GM12878 (cell line): Measurements from ENCODE around the gene KCNQ1. TPM values are rescaled to one million over a fixed set of nuclear protein-coding genes. Genes with fewer than 3 reads are reported as not detected.

Experiments used
- ATAC-seq: fragments of 200-7000 bp; cut with Tn5 transposase; 3 replicates; pipeline ENCODE4 v1.9.1; 2020; ENCODE audit warnings: mild to moderate bottlenecking, moderate library complexity
- BruUV-seq: library from RNA; stranded (reverse); fragments of 400-500 nt; replicated peaks from 2 replicates; lab custom pipeline; 2021; lab: Mats Ljungman, UMichigan
- CTCF ChIA-PET: fragments of 300-600 bp; sonication (Branson Sonifier 250); formaldehyde crosslinking; extraction: SDS; loops from one replicate; lab custom pipeline; 2021; ENCODE audit warnings: inconsistent platforms; lab: Yijun Ruan, JAX
- POLR2A ChIA-PET: fragments of 350-600 bp; formaldehyde crosslinking; extraction: SDS; loops from one replicate; lab custom pipeline; 2021; ENCODE audit warnings: inconsistent platforms; lab: Charles Lee
- RAD21 ChIA-PET: fragments of 300-600 bp; sonication (Branson Sonifier 250); formaldehyde crosslinking; loops from one replicate; lab custom pipeline; 2023; ENCODE audit warnings: antibody characterized with exemption; ENCODE audit not compliant: unreplicated experiment; lab: Charles Lee
- SMC1A ChIA-PET: fragments of 300-600 bp; sonication (Branson Sonifier 250); formaldehyde crosslinking; loops from one replicate; lab custom pipeline; 2023; ENCODE audit not compliant: unreplicated experiment, uncharacterized antibody; lab: Charles Lee
- DNase-seq: peaks from one replicate; pipeline ENCODE4 v3.0.0-alpha.2; 2011; ENCODE audit warnings: low read depth, low spot score
- FAIRE-seq: peaks from 3 replicates; lab custom pipeline; 2011; peaks lifted over from hg19 to GRCh38; lab: Jason Lieb, UNC
- H2AFZ ChIP-seq: 2 replicates; pipeline ENCODE4 v1.6.0; 2011; ENCODE audit warnings: low read depth, low read length, control low read depth; ENCODE audit not compliant: control insufficient read depth
- H3K27ac ChIP-seq: 2 replicates; pipeline ENCODE4 v1.5.1; 2011; ENCODE audit warnings: control low read depth; ENCODE audit not compliant: control insufficient read depth, insufficient read depth
- H3K27me3 ChIP-seq, 2 experiments: replicated peaks in 1 of 2; 2 replicates each; pipeline versions ENCODE4 v1.6.0 to v1.6.1; 2011; ENCODE audit warnings: low read length in 1 of 2; ENCODE audit not compliant: control insufficient read depth in 2 of 2, insufficient read depth in 2 of 2
- H3K36me3 ChIP-seq, 2 experiments: 2 replicates each; pipeline ENCODE4 v1.5.1; 2011; ENCODE audit warnings: low read length in 1 of 2; ENCODE audit not compliant: control insufficient read depth in 2 of 2, insufficient read depth in 2 of 2
- H3K4me1 ChIP-seq: 2 replicates; pipeline ENCODE4 v1.6.1; 2011; ENCODE audit warnings: mild to moderate bottlenecking, low read length, moderate library complexity, mixed read lengths; ENCODE audit not compliant: control insufficient read depth, insufficient read depth
- H3K4me2 ChIP-seq: 2 replicates; pipeline ENCODE4 v1.6.0; 2011; ENCODE audit warnings: control low read depth; ENCODE audit not compliant: control insufficient read depth, insufficient read depth
- H3K4me3 ChIP-seq: fragments of 200-600 bp; sonication (generic); 2 replicates; pipeline ENCODE4 v1.5.1; 2016
- H3K79me2 ChIP-seq: 2 replicates; pipeline ENCODE4 v1.6.0; 2011; ENCODE audit warnings: low read length; ENCODE audit not compliant: control insufficient read depth, insufficient read depth
- H3K9ac ChIP-seq: 2 replicates; pipeline ENCODE4 v1.8.0; 2011; ENCODE audit warnings: low read length, control low read depth, mixed read lengths; ENCODE audit not compliant: control insufficient read depth, insufficient read depth
- H3K9me3 ChIP-seq: replicated peaks from 3 replicates; pipeline ENCODE4 v1.5.1; 2011; ENCODE audit warnings: mild to moderate bottlenecking, low read length; ENCODE audit not compliant: control insufficient read depth, insufficient read depth
- H4K20me1 ChIP-seq: 2 replicates; pipeline ENCODE4 v1.6.0; 2011; ENCODE audit not compliant: control insufficient read depth, insufficient read depth
- BMI1 ChIP-seq: fragments of 450-650 bp; IDR thresholded peaks from 2 replicates; pipeline ENCODE4 v1.6.1; 2016; ENCODE audit warnings: mild to moderate bottlenecking, moderate library complexity, borderline replicate concordance
- DPF2 ChIP-seq: fragments of 450-650 bp; IDR thresholded peaks from 2 replicates; pipeline ENCODE4 v1.6.1; 2017; ENCODE audit warnings: mild to moderate bottlenecking
- GATAD2B ChIP-seq: fragments of 450-650 bp; conservative IDR thresholded peaks from 2 replicates; pipeline ENCODE4 v1.6.1; 2017; ENCODE audit warnings: low read depth, mild to moderate bottlenecking, moderate library complexity
- MYB ChIP-seq: fragments of 150-350 bp; IDR thresholded peaks from 2 replicates; pipeline ENCODE4 v1.6.1; 2014; ENCODE audit warnings: mild to moderate bottlenecking, low read depth, low read length, borderline replicate concordance
- NFIC ChIP-seq: IDR thresholded peaks from 2 replicates; pipeline ENCODE4 v1.6.1; 2012; ENCODE audit warnings: low read depth, mild to moderate bottlenecking, inconsistent platforms, low read length, moderate library complexity
- POLR2AphosphoS2 ChIP-seq: IDR thresholded peaks from 2 replicates; pipeline ENCODE4 v1.6.1; 2011; ENCODE audit warnings: low read depth, mild to moderate bottlenecking, low read length, improper control_type of control experiment, moderate library complexity
- SMAD1 ChIP-seq: fragments of 450-650 bp; IDR thresholded peaks from 2 replicates; pipeline ENCODE4 v1.6.1; 2018; ENCODE audit warnings: mild to moderate bottlenecking, low read depth; ENCODE audit not compliant: partially characterized antibody
- SREBF2 ChIP-seq: IDR thresholded peaks from 2 replicates; pipeline ENCODE4 v1.6.1; 2012; ENCODE audit warnings: mild to moderate bottlenecking, low read length
- TCF12 ChIP-seq: IDR thresholded peaks from 2 replicates; pipeline ENCODE4 v1.6.1; 2011; ENCODE audit warnings: low read depth, mild to moderate bottlenecking, low read length
- ZNF207 ChIP-seq: fragments of 450-650 bp; IDR thresholded peaks from 2 replicates; pipeline ENCODE4 v1.6.1; 2014; ENCODE audit warnings: antibody characterized with exemption, mild to moderate bottlenecking, borderline replicate concordance
- WGBS: methylation state at CpG from one replicate; pipeline ENCODE4 v1.1.6; 2016; ENCODE audit warnings: low lambda C conversion rate; ENCODE audit not compliant: insufficient replicate concordance, insufficient coverage; ENCODE audit errors: missing lambda C conversion rate; 5-methylcytosine and 5-hydroxymethylcytosine counted together
- in situ Hi-C: fragments of 300-500 bp; cut with MboI; formaldehyde crosslinking; loops from 9 replicates; pipeline ENCODE4 v1.14.3; 2018; ENCODE audit warnings: mixed read lengths
- intact Hi-C: fragments of 100-400 bp; cut with micrococcal nuclease; formaldehyde crosslinking; loops from one replicate; pipeline ENCODE4 v1.14.2; 2022; ENCODE audit not compliant: unreplicated experiment
- polyA plus RNA-seq, 11 experiments: library from polyadenylated mRNA; depleted of rRNA in 4 of 11; unstranded in 6 of 11; stranded (reverse) in 5 of 11; fragments of >200 nt; fragmentation: Nextera tagmentation in 4 of 11; fragmentation: Illumina TruSeq in 1 of 11; extraction: Ambion mirVana in 4 of 11; extraction: Trizol in 1 of 11; gene quantifications; 1 replicate in 1 of 11; 2 replicates in 10 of 11; pipeline versions ENCODE4 v1.2.1 to v1.2.3, GENCODE V29; 2011 to 2016; ENCODE audit warnings: inconsistent platforms in 2 of 11, missing spikeins in 2 of 11, low read depth in 1 of 11
- total RNA-seq, 4 experiments: library from RNA; depleted of rRNA in 3 of 4; stranded (reverse); fragments of >200 nt in 3 of 4; fragmentation: Illumina TruSeq in 1 of 4; extraction: Trizol in 1 of 4; gene quantifications; 2 replicates each; pipeline versions ENCODE4 v1.2.1 to v1.2.3, GENCODE V29; 2013 to 2021
- TF ChIP-seq, protein P1 (sequence below): IDR thresholded peaks from 2 replicates; pipeline ENCODE4 v1.6.1; 2012; ENCODE audit warnings: low read depth, low read length, improper control_type of control experiment
- TF ChIP-seq, protein P2 (sequence below): fragments of 450-650 bp; formaldehyde crosslinking; IDR thresholded peaks from 2 replicates; pipeline ENCODE4 v1.4.0; 2020; ENCODE audit warnings: mild to moderate bottlenecking, moderate library complexity
- TF ChIP-seq, protein P3 (sequence below): IDR thresholded peaks from 2 replicates; pipeline ENCODE4 v1.6.1; 2012; ENCODE audit warnings: improper control_type of control experiment, low read depth, low read length; ENCODE audit not compliant: insufficient replicate concordance

Gene KCNQ1
- total and polyA plus RNA-seq, 10 of the 15 experiments (the other 5 are each of a cell fraction or from before 2014, with no cell fraction given): 0.03 to 0.15 (median 0.12) TPM; not detected in 7

- TF ChIP-seq POLR2AphosphoS2: no peak
- TF ChIP-seq DPF2: no peak
- TF ChIP-seq BMI1: no peak
- TF ChIP-seq SMAD1: no peak
- no peak for TF ChIP-seq MYB
Observed at GRCh38 chr11:2451916-2452315, 7.1 kb downstream of the KCNQ1 start (continued).

GRCh38 chr11:2452321-2453012, 7.7 kb downstream of the KCNQ1 start:
- no peak for ATAC-seq
- in situ Hi-C loops: no loop called here
- no peak for FAIRE-seq
- BruUV-seq: no TSS peak
- ChIA-PET SMC1A (no interaction called here), RAD21 (no interaction called here), POLR2A (no interaction called here), CTCF (no interaction called here)
- Histone ChIP-seq H3K9ac (no peak overlapping the region), H4K20me1 (no peaks in the 10 kb centered on the region), H3K9me3 (no peaks in the 10 kb centered on the region; the same call in 2 of the 3 replicates), H3K36me3 (no peaks in the 10 kb centered on the region), H3K27me3 (no peaks in the 10 kb centered on the region), H3K4me2 (no peak overlapping the region), H3K79me2 (no peaks in the 10 kb centered on the region), H3K4me1 (no peaks in the 10 kb centered on the region), H3K27ac (no peak overlapping the region), H2AFZ (no peak overlapping the region), H3K4me3 (no peak overlapping the region)
- no peak for DNase-seq
- 65% methylated on average over 19 of the region's 20 CpGs for WGBS
- intact Hi-C loops: no loop called here
- TF ChIP-seq, protein P1, sequence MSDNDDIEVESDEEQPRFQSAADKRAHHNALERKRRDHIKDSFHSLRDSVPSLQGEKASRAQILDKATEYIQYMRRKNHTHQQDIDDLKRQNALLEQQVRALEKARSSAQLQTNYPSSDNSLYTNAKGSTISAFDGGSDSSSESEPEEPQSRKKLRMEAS: no peak
- TF ChIP-seq, protein P2, sequence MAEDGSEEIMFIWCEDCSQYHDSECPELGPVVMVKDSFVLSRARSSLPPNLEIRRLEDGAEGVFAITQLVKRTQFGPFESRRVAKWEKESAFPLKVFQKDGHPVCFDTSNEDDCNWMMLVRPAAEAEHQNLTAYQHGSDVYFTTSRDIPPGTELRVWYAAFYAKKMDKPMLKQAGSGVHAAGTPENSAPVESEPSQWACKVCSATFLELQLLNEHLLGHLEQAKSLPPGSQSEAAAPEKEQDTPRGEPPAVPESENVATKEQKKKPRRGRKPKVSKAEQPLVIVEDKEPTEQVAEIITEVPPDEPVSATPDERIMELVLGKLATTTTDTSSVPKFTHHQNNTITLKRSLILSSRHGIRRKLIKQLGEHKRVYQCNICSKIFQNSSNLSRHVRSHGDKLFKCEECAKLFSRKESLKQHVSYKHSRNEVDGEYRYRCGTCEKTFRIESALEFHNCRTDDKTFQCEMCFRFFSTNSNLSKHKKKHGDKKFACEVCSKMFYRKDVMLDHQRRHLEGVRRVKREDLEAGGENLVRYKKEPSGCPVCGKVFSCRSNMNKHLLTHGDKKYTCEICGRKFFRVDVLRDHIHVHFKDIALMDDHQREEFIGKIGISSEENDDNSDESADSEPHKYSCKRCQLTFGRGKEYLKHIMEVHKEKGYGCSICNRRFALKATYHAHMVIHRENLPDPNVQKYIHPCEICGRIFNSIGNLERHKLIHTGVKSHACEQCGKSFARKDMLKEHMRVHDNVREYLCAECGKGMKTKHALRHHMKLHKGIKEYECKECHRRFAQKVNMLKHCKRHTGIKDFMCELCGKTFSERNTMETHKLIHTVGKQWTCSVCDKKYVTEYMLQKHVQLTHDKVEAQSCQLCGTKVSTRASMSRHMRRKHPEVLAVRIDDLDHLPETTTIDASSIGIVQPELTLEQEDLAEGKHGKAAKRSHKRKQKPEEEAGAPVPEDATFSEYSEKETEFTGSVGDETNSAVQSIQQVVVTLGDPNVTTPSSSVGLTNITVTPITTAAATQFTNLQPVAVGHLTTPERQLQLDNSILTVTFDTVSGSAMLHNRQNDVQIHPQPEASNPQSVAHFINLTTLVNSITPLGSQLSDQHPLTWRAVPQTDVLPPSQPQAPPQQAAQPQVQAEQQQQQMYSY (CRISPR knock-in tag): no peak
- TF ChIP-seq GATAD2B: no peak
- TF ChIP-seq ZNF207: no peak
- TF ChIP-seq SREBF2: no peak
- no peak for TF ChIP-seq NFIC
- TF ChIP-seq, protein P3, sequence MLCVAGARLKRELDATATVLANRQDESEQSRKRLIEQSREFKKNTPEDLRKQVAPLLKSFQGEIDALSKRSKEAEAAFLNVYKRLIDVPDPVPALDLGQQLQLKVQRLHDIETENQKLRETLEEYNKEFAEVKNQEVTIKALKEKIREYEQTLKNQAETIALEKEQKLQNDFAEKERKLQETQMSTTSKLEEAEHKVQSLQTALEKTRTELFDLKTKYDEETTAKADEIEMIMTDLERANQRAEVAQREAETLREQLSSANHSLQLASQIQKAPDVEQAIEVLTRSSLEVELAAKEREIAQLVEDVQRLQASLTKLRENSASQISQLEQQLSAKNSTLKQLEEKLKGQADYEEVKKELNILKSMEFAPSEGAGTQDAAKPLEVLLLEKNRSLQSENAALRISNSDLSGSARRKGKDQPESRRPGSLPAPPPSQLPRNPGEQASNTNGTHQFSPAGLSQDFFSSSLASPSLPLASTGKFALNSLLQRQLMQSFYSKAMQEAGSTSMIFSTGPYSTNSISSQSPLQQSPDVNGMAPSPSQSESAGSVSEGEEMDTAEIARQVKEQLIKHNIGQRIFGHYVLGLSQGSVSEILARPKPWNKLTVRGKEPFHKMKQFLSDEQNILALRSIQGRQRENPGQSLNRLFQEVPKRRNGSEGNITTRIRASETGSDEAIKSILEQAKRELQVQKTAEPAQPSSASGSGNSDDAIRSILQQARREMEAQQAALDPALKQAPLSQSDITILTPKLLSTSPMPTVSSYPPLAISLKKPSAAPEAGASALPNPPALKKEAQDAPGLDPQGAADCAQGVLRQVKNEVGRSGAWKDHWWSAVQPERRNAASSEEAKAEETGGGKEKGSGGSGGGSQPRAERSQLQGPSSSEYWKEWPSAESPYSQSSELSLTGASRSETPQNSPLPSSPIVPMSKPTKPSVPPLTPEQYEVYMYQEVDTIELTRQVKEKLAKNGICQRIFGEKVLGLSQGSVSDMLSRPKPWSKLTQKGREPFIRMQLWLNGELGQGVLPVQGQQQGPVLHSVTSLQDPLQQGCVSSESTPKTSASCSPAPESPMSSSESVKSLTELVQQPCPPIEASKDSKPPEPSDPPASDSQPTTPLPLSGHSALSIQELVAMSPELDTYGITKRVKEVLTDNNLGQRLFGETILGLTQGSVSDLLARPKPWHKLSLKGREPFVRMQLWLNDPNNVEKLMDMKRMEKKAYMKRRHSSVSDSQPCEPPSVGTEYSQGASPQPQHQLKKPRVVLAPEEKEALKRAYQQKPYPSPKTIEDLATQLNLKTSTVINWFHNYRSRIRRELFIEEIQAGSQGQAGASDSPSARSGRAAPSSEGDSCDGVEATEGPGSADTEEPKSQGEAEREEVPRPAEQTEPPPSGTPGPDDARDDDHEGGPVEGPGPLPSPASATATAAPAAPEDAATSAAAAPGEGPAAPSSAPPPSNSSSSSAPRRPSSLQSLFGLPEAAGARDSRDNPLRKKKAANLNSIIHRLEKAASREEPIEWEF: no peak
- TF ChIP-seq TCF12: no peak
